Measurements from ENCODE around the gene INPP5K.

DNA sequence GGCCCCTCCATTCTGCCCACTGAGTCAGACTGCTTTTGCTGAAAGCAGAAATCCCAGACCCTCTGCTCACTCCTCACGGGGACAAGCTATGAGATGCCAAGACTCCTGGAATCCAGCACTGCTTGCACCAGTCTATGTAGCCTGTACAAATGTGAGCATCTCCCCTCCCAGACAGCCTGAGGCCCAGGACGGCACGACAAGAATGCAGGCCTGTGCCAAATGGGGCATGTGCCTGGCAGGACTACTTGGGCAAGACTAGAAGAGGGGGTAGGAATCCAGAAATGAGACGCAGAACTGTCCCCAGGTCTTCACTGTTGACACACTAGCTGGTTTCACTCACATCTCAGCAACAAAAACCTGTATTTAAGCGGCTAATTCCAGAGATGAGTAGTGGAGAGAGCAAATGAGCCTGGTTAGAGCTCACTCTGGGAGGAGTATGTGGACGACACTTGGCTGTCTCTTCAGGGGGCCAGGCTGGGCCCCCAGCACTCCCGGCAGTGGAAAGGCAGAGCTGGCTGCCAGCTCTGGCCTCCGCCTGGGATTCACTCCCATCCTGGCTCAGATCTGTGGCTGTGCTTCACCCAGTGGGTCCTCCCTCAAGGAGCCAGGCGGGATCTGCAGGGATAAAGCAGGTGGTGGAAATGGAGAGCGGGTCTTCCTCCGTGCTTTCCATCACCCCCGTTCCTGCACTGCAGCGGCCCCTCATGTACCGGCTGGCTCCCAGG, 21.0 kb downstream of the INPP5K start:
- TF ChIP-seq, protein P1, sequence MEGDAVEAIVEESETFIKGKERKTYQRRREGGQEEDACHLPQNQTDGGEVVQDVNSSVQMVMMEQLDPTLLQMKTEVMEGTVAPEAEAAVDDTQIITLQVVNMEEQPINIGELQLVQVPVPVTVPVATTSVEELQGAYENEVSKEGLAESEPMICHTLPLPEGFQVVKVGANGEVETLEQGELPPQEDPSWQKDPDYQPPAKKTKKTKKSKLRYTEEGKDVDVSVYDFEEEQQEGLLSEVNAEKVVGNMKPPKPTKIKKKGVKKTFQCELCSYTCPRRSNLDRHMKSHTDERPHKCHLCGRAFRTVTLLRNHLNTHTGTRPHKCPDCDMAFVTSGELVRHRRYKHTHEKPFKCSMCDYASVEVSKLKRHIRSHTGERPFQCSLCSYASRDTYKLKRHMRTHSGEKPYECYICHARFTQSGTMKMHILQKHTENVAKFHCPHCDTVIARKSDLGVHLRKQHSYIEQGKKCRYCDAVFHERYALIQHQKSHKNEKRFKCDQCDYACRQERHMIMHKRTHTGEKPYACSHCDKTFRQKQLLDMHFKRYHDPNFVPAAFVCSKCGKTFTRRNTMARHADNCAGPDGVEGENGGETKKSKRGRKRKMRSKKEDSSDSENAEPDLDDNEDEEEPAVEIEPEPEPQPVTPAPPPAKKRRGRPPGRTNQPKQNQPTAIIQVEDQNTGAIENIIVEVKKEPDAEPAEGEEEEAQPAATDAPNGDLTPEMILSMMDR (IDR thresholded peaks at IDR 0.05; ENCODE audit: low read depth, low read length) = no peak
- TF ChIP-seq, protein P2, sequence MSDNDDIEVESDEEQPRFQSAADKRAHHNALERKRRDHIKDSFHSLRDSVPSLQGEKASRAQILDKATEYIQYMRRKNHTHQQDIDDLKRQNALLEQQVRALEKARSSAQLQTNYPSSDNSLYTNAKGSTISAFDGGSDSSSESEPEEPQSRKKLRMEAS (IDR thresholded peaks at IDR 0.05; ENCODE audit: low read depth, low read length) = no peak

All from NB4 (cell line).